GM18909 (cell line): ENCODE measurements around the gene NUDT17.
"Not testable (repeated sequence)": the region's sequence is repeated elsewhere in the genome, so short reads cannot be mapped to it uniquely, and the experiment has no call there.

ENCODE experiments used
- ATAC-seq: cut with Tn5 transposase; IDR thresholded peaks from one replicate; pipeline ENCODE4 v1.9.1; 2021; ENCODE audit warnings: mild to moderate bottlenecking; ENCODE audit not compliant: unreplicated experiment, poor library complexity

NUDT17 gene

GRCh38 chr1:145845514-145846161, at the start of gene NUDT17:
NUDT17 (plus strand) TSS chr1:145845630; CDS start chr1:145845641, 11 bp downstream.
- ATAC-seq, result peak; percentile 67

DNA sequence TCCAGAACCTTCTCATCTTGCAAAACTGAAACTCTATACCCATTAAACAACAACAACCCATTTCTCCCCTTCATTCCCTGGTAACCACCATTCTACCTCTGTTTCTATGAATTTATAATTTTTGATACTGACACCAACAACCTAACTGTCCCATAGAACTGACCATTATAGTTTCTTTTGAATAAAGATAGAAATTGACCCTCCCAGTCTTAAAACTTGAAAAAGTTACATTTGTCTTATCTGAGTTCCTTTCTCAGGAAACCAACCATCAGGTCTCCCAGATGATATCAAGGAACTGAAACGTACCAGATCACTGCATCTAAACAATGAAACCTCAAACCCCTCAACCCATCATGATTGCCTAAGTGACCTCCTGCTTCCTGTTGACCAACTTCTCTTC, 48.7 kb upstream of the NUDT17 start:
- no peak for ATAC-seq

DNA sequence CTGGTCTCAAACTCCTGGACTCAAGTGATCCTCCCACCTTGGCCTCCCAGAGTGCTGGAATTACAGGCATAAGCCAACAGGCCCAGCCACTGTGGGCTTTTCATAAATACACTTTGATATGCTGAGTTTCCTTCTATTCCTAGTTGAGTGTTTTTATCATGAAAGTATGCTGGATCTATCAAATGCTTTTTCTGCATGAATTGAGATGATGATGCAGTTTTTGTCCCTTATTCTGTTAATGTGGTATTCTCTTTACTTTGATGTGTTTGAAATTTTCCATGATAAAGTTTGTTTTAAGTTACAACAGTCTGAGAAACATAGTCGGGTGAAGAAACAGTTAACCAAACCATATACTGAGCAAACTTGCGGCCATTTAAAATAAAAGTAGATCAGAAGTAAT, 45.6 kb upstream of the NUDT17 start:
- no peak for ATAC-seq

- ATAC-seq, result no peak
Observed at GRCh38 chr1:145804235-145805045, 41.0 kb upstream of the NUDT17 start.

DNA sequence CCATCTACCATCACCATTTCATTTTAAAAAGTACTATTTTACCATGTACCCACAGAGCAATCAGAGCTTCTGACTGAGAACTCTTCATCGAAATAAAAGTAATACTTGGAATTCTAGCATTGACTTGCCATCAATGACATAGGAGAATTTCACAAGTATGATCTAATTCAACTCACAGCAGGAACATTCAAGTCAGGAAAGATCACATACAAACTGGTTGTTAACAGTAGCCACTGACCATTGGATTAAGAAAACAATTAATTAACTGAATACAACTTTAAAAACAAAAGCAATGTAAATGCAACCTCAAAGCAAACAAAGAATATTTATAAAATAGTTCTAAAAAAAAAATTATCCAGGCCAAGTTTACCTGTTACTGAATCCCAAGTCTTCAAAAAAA, 40.4 kb upstream of the NUDT17 start:
- ATAC-seq, result no peak

DNA sequence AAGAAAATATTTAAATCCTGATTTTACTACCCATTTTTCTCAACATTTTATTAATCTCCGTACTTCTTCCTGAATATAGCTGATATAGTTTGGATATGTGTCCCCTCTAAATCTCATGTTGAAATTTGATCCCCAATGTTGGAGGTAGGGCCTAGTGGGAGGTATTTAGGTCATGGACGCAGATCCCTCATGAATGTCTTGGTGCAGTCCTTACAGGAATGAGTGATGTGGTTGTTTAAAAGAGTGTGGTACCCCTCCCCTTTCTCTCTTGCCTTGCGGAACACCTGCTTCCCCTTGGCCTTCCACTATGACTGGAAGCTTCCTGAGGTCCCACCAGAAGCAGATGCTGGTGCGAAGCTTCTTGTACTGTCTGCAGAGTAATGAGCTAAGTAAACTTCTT, 39.0 kb upstream of the NUDT17 start:
- no peak for ATAC-seq

DNA sequence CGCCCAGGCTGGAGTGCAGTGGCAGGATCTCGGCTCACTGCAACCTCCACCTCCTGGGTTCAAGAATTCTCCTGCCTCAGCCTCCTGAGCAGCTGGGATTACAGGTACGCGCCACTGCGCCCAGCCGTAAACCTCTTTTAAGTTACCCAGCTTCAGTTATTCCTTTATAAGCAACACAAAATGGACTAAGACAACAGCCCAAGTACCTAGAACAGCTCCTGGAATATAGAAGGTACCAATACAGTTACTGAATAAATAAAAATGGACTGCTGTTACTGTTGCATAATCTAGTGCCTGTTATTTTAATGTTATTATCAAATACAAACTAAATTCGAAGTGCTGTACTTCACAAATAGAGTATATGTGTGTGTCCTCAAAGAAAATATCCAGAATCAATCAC, 38.6 kb upstream of the NUDT17 start:
- no peak for ATAC-seq

DNA sequence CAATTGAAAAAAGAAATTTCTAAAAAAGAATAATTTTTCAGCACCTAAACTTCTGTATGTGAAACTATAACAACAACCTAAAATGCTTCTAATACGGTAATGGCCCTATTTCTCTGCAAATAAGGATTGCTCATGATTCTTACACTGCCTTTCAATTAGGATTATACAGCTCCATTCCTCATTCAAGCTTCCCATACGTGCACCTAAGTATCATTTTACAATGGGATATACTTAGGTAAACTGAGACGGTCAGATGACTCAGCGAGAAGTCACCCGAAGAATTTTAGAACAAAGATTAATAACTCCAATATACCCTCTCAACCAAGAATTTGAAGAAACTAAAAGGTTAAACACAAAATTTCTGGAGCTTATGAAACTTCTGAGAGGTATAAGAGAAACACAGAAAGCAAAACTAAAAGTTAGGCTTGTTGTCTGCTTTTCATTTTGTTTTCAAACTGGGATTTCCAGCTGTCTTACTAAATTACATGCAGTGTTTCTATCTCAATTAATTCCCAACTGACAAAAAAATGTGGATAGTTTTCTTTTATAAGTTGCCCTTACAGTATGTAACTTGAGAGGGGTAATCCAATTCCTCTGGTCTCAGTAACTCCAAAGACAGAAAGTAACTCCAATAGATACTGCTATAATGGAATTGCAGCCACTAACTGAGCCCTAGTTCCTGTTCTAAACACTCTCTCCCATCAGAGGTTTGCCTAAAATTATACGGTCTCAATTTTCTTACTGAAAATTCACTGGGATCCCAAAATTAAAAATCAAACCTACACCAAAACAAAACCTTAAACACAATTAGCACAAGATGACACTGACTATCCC, 32.2 kb upstream of the NUDT17 start:
- not testable (repeated sequence) for ATAC-seq

- peak; percentile 39 for ATAC-seq
Observed at GRCh38 chr1:145818095-145818494, 27.3 kb upstream of the NUDT17 start.

GRCh38 chr1:145822779-145823331, 22.6 kb upstream of the NUDT17 start:
- not testable (repeated sequence) for ATAC-seq

DNA sequence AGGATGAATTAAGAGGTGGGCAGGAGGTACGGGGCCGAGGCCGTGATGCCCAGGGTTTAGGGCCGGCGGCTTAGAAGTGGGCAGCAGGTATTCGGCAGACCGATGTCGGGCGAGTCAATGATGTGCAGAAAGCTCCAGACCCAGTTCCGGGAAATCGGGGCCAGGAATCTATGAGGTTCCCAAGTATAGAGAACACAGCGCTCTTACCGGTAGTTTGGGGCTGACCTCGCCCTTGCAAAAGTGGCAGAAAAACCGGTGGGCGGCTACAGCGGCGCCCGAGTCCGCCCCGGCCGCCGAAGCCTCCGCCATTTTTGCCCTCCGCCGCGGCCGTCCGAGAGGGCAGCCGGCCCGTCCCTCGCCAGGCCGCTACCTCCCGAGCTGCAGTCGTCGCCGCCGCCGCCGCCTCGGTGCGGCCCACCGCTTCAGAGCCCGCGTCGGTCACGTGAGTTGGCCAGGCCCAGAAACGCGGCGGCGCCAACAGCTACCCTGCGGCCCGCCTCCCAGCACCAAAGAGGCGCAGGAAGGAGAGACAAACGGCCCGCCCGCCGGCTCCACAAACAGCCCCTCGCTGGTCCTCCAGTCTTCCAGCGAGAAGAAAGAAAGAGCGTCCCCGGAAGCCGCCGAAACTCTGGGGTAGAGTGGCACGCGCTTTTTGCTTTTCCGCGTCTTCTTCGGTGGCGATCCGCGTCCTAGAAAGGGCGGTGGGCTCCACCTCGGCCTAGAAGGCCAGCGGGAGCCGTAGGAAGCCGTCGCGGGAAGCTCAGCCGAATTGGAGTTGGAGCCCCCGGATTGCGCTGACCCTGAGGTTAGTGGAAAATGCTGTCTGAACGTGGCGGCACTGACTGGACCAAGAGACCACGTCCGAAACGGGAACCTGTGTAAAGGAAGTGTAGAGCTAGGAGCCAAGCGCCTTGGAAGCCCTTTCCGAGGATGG, 21.6 kb upstream of the NUDT17 start, which contains the start of the genes POLR3C and RNF115:
POLR3C (plus strand) TSS at position 636 of the 934 bp plus-strand sequence. CDS start 1,577 bp downstream, outside the sequence.
RNF115 (minus strand) TSS at position 531 of the 934 bp plus-strand sequence; CDS start at position 309, 222 bp downstream.
- peak; percentile 87 for ATAC-seq

- ATAC-seq, result no peak
Observed at GRCh38 chr1:145824499-145824842, 21.0 kb upstream of the NUDT17 start.

DNA sequence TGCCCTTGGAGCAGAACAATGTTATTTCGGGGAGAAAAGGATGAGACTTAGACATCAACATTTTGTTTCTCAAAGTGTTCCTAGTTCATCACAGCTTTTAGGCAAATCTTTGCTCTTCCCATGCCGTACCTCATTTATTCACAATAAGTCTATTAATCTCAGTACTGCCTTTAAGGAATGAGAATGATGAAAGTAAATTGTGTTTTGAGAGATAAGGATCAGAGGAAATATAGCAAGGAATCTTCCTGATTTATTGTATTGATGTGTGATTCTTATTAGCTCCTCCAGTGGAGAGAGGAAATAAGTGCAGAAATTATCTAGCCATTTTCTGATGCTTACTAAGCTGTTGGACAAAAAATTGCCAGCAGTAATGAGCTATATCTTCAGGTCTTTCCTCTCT, 19.4 kb upstream of the NUDT17 start:
- no peak for ATAC-seq

DNA sequence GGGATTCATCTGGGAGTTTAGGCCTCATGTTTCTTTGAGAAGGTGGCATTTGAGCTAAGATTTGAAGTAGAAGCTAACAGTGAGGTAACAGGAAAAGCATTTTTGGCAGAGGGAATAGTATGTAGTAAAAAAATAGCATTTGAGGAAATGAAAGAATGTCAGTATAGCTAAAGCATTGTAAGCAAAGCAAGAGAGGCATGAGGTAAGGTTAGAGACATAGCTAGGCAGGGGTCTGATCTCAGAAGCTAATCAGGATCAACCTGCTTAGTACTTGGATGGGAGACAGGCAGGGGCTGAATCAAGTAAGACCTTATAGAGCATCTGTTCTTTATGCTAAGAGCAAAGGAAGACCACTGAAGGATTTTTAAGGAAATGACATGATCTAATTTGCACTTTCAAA, 17.5 kb upstream of the NUDT17 start:
- no peak for ATAC-seq

DNA sequence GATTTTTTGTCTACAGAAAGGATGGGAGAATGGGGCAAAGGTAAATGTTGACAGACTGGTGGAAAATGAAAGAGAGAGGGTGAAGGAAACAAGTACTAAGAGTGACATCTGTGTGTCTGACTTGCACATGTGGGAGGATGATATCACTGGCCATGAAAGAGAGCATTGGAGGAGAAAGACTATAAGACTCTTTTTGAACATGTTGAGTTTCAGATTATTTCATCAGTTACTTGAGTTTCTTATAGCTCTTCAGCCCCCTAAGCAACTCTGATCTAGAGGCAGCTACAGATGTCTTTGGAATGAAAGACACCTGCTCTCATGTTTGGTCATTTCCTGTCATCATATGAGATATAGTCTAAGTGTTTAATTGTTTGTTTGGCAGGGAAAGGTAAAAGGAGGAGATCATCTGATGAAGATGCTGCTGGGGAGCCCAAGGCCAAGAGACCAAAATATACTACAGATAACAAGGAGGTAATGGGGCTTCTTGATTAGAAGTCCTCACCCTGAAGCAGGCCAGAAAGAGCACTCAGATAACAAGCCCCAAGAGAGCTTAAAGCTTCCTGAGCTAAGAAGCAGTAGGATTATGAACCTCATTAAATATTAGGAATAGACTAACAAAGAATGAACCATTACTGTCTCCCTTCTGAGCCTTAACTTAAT, 16.9 kb upstream of the NUDT17 start:
- ATAC-seq, result no peak

- not testable (repeated sequence) for ATAC-seq
Observed at GRCh38 chr1:145830810-145831209, 14.6 kb upstream of the NUDT17 start.

DNA sequence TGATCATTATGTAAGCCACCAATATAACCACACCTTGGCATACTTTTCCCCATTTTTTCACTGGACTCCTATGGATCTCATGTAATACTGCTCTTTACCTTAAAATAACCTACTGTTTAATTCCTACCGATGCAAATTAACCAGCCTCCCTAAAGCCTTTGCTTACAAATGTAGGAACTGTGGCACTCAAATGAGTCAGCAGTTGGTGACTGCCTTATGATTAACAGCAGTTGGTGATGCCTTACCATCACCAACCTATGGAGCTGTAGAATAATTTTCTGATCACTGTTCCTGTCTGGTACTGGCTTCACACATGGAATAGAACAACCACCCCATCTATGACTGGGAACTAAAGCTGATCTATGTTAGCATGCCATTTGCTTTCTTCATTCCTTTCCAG, 7.8 kb upstream of the NUDT17 start:
- ATAC-seq, result no peak

GRCh38 chr1:145843031-145843430, 2.4 kb upstream of the NUDT17 start:
- ATAC-seq, result no peak

DNA sequence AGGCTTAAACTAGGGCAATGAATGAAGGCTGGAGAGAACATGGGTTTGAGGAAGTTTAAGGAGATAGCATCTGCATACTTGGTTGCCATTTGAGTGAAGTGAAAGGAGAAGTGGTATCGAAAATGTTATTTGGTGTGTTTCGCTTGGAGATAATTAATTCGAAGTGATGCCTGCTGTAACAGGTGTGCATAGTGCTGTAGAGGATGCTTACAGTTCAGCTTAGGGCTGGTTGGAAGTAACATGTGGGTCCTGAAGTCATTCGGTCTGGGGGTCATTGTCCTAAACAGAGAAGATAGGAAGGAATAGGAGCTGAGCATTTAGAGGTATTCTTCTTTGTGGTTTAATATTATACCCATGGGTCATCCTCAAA, 301 bp upstream of the NUDT17 start:
- ATAC-seq, result peak; percentile 78
